Stimulated activated naive CD8-positive, alpha-beta T cell treated with anti-CD3 and anti-CD28 coated beads, Interleukin-15, amount 100 ng/mL, for 72 hours (primary cell): ENCODE measurements around the gene NR5A1.
A peak's percentile ranks its signal among the peaks of the same experiment; 100 is the strongest.

Experiments used
- ATAC-seq: fragments of 150-1000 bp; cut with Tn5 transposase; 2 replicates; pipeline ENCODE4 v1.10.0; 2021; ENCODE audit warnings: mild to moderate bottlenecking, moderate library complexity
- DNase-seq, 2 donors: peaks; one replicate each; pipeline ENCODE4 v3.0.0; 2021 to 2022
- H3K27ac Mint-ChIP-seq, 2 donors: one replicate each; pipeline ENCODE4 v1.8.0; 2022; ENCODE audit warnings: mild to moderate bottlenecking in 2 of 2, mixed read lengths in 2 of 2, moderate library complexity in 2 of 2
- H3K27me3 Mint-ChIP-seq: one replicate; pipeline ENCODE4 v1.8.0; 2022; ENCODE audit warnings: mixed read lengths
- H3K4me1 Mint-ChIP-seq: one replicate; pipeline ENCODE4 v1.8.0; 2022; ENCODE audit warnings: mild to moderate bottlenecking, mixed read lengths
- H3K4me3 Mint-ChIP-seq, 2 donors: one replicate each; pipeline ENCODE4 v1.8.0; 2022; ENCODE audit warnings: mild to moderate bottlenecking in 2 of 2, mixed read lengths in 2 of 2, moderate library complexity in 1 of 2
- H3K9me3 Mint-ChIP-seq, 2 donors: one replicate each; pipeline ENCODE4 v1.8.0; 2022; ENCODE audit warnings: mixed read lengths in 2 of 2

Gene NR5A1

GRCh38 chr9:124505006-124505900 is 1.9 kb downstream of the NR5A1 start:
- peaks cover 15% of the 10 kb centered on the region for H3K4me1 Mint-ChIP-seq
- peak; percentile 22 for ATAC-seq
- DNase-seq = no peak
- H3K27me3 Mint-ChIP-seq = peaks cover 52% of the 10 kb centered on the region
- no peak overlapping the region for H3K27ac Mint-ChIP-seq
- peak overlapping the region; percentile 17 to 32 for H3K4me3 Mint-ChIP-seq
- H3K9me3 Mint-ChIP-seq = no peaks in the 10 kb centered on the region

DNA sequence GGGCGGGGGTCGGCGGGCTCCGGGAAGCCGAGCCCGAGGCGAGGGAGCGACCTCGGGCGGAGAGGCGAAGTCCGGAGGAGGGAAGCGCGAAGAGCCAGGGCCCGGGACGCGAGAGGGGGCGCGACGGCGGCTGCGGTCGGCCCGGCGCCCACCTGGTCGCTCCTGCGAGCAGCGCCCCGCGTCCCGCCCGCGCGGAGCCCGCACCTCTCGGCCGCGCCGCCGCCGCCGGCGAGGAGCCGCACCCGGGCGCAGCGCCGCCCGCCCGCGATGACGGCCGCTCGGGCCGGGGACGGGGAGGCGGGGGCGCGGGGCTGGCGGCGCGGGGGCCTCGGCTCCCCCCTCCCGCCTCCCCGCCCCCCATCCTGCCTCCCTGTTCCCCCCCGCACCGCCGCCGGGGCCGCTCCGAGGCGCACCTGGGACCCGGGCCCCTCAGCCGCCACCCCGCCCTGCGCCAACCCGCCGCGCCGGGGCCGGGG is 2.6 kb downstream of the NR5A1 start:
- no peaks in the 10 kb centered on the region for H3K9me3 Mint-ChIP-seq
- peaks cover 19% of the 10 kb centered on the region for H3K4me1 Mint-ChIP-seq
- H3K27me3 Mint-ChIP-seq = peaks cover 52% of the 10 kb centered on the region
- ATAC-seq (peak; percentile 28), DNase-seq (no peak)
- no peak overlapping the region for H3K4me3 Mint-ChIP-seq
- H3K27ac Mint-ChIP-seq = no peak overlapping the region

- ATAC-seq = peak; percentile 2
- no peaks in the 10 kb centered on the region for H3K9me3 Mint-ChIP-seq
- DNase-seq = no peak
- peak overlapping the region; percentile 10 to 83 for H3K27ac Mint-ChIP-seq
- peak overlapping the region; percentile 80 to 96 for H3K4me3 Mint-ChIP-seq
- H3K4me1 Mint-ChIP-seq = peaks cover 25% of the 10 kb centered on the region
- H3K27me3 Mint-ChIP-seq = peaks cover 52% of the 10 kb centered on the region
These were observed 3.3 kb downstream of the NR5A1 start for GRCh38 chr9:124503713-124504529.

- Mint-ChIP-seq H3K27ac (no peak overlapping the region), H3K27me3 (peaks cover 52% of the 10 kb centered on the region), H3K4me3 (peak overlapping the region; percentile 80 to 96), H3K9me3 (no peaks in the 10 kb centered on the region), H3K4me1 (peaks cover 27% of the 10 kb centered on the region)
- peak; percentile 27 for ATAC-seq
- no peak for DNase-seq
These were observed 4.2 kb downstream of the NR5A1 start for GRCh38 chr9:124502711-124503702.

DNA sequence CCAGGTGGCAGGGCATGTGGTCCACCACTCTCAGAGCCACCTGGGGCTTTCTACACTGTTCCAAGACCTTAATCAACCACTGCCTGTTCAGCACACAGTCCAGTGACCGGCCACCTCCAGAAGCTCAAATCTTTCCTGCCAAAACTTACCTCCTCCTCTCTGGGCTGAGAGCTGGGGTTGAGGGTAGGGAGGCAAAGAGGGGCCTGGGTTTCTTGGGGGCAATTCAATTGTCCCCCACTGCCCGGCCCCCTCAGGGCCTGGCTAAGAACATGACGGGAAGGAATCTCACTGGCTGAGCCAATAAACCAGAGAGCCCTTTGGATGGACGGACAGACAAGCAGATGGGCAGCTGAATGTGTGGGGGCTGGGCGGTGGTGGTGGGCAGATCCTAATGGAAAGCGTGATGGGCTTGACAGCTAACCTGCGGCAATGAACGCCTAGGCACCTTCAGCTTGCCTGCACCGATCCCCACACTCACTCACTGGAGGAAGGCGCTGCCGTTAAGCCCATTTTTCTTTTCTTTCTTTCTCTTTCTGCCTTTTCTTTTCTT is 5.4 kb downstream of the NR5A1 start:
- Mint-ChIP-seq H3K4me3 (no peak overlapping the region), H3K27me3 (peaks cover 49% of the 10 kb centered on the region), H3K9me3 (no peaks in the 10 kb centered on the region), H3K4me1 (peaks cover 37% of the 10 kb centered on the region), H3K27ac (no peak overlapping the region)
- DNase-seq = no peak
- no peak for ATAC-seq

- H3K4me1 Mint-ChIP-seq = peaks cover 46% of the 10 kb centered on the region
- no peak overlapping the region for H3K27ac Mint-ChIP-seq
- ATAC-seq = no peak
- no peaks in the 10 kb centered on the region for H3K9me3 Mint-ChIP-seq
- DNase-seq = no peak
- no peak overlapping the region for H3K4me3 Mint-ChIP-seq
- peaks cover 41% of the 10 kb centered on the region for H3K27me3 Mint-ChIP-seq
These were observed 6.2 kb downstream of the NR5A1 start for GRCh38 chr9:124500796-124501611.

- peaks cover 54% of the 10 kb centered on the region for H3K4me1 Mint-ChIP-seq
- H3K9me3 Mint-ChIP-seq = no peaks in the 10 kb centered on the region
- H3K4me3 Mint-ChIP-seq = no peak overlapping the region
- H3K27me3 Mint-ChIP-seq = peaks cover 33% of the 10 kb centered on the region
- ATAC-seq (no peak), DNase-seq (no peak)
- no peak overlapping the region for H3K27ac Mint-ChIP-seq
These were observed 7.0 kb downstream of the NR5A1 start for GRCh38 chr9:124500028-124500795.

- peaks cover 60% of the 10 kb centered on the region for H3K4me1 Mint-ChIP-seq
- ATAC-seq (no peak), DNase-seq (no peak)
- no peaks in the 10 kb centered on the region for H3K9me3 Mint-ChIP-seq
- peaks cover 27% of the 10 kb centered on the region for H3K27me3 Mint-ChIP-seq
- H3K27ac Mint-ChIP-seq = no peak overlapping the region
- H3K4me3 Mint-ChIP-seq = no peak overlapping the region
These were observed 8.0 kb downstream of the NR5A1 start for GRCh38 chr9:124499216-124499615.

DNA sequence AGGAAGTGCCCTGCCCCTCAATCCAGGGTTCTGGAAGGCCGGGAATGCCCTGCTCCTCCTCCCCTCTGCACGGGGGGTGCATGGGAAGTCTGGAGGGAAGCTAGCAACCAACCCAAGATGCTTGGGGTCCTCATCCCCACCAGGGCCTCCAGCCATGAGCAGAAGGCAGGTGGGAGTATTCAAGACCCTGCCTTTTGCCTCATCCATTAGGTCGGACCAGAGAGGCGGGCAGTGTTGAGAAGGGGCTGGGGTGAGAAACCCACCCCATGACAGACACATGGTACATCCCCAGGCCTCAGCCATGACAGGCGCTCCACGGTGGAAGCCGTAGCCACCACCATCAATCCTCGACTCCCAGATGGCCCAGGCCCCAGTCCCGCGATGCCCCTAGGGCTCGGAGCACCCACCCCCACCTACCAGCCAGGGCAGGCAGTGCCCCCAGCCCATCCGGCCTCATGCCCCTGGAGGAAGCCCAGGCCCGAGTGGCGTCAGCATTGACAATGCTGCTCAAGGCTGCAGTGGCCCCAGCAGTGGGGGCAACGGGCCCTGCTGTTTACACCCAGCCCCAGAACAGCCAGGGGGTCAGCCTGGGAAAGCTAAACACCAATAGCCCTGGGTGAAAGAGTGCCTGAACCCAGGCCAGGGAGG is 8.6 kb downstream of the NR5A1 start:
- no peak for ATAC-seq
- peaks cover 21% of the 10 kb centered on the region for H3K27me3 Mint-ChIP-seq
- H3K27ac Mint-ChIP-seq = no peak overlapping the region
- DNase-seq = no peak
- no peaks in the 10 kb centered on the region for H3K9me3 Mint-ChIP-seq
- peaks cover 60% of the 10 kb centered on the region for H3K4me1 Mint-ChIP-seq
- H3K4me3 Mint-ChIP-seq = no peak overlapping the region

DNA sequence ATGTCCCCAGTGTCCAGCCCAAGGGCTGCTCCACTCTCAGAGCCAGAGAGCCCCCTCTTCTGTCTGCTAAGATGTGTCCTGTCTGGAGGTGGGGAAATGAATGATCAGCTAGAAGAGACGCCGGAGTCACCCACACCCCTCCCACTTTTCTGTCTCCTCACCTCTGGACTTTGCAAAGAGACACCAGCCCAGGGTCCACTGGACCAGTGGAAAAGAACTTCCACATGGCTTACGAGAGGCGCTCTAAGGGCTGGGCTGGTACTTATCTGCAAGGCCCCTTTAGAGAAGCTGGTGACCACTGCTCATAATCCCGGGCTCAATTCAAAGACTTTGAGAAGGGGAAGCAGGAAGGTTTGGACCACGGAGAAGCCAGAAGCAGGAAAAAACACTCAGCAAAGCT is 9.2 kb downstream of the NR5A1 start:
- no peak for DNase-seq
- H3K27ac Mint-ChIP-seq = no peak overlapping the region

DNA sequence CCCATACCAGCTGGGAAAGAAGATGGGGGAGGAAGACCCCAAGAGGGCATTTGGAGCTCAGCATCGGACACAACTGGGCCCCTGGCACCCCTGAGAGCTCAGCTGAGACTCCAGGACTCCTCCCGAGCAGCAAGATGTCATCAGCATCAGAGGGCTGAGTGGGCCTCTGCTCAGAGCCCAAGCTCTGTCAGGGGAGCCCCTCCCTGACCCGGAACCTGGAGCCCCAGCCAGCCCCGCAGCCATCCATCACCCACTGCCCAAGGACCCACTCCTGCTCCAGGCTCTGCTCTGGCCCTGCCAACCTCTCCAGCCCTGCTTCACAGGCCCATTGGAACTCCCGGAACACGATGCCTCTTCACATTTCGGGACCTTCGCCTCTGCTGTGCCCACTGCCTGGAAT is 9.8 kb downstream of the NR5A1 start:
- Mint-ChIP-seq H3K4me1 (peaks cover 58% of the 10 kb centered on the region), H3K27ac (peak overlapping the region in 1 of 2 donors; percentile 23), H3K9me3 (no peaks in the 10 kb centered on the region), H3K27me3 (peaks cover 10% of the 10 kb centered on the region), H3K4me3 (no peak overlapping the region)
- ATAC-seq (no peak), DNase-seq (no peak)

More for the DNA sequence above, 9.2 kb downstream of the NR5A1 start:
- Mint-ChIP-seq H3K4me1 (peaks cover 58% of the 10 kb centered on the region), H3K27me3 (peaks cover 15% of the 10 kb centered on the region), H3K9me3 (no peaks in the 10 kb centered on the region), H3K4me3 (no peak overlapping the region)
- no peak for ATAC-seq

DNA sequence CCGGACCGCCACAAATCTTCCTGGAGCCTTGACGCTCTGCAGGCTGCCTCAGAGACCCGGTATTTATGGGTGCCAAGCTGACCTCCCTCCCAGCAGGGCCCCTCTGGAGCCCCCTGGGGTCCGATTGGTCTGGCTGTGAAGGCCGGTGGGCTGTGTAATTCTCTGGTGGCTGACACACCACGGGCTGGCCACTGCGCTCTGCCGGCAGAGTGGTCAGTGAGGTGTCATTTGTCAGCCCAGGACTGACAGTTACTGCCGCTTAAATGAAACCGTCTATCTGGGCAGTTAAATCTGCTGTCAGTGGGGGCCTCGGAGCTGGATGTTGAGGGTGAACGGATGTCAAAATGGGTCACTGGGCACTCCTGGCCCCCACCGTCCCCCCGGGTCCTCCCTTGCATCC is 10.7 kb downstream of the NR5A1 start:
- H3K4me1 Mint-ChIP-seq = peaks cover 58% of the 10 kb centered on the region
- no peaks in the 10 kb centered on the region for H3K9me3 Mint-ChIP-seq
- H3K27me3 Mint-ChIP-seq = peaks cover under 1% of the 10 kb centered on the region
- H3K27ac Mint-ChIP-seq = peak overlapping the region; percentile 91 to 95
- DNase-seq (no peak), ATAC-seq (no peak)
- peak overlapping the region in 1 of 2 donors; percentile 64 for H3K4me3 Mint-ChIP-seq

DNA sequence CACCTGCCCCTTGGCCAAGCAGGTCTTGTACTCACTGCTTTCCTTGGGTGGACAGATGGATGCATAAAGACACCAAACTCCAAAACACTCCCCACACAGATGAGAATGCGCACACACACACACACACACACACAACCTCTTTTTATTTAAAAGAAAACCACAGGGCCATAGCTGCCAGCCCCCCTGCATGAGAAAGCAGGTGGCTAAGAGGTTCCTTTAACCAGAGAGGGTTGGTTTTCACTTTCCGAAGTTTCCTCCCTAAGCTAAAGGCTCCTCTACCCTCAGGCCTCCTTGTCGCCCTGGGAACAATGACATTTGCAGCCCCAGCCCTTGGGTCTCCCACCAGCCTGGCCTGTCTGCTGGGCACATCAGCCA is 11.1 kb downstream of the NR5A1 start:
- DNase-seq = no peak
- Mint-ChIP-seq H3K27me3 (no peaks in the 10 kb centered on the region), H3K4me1 (peaks cover 57% of the 10 kb centered on the region), H3K4me3 (peak overlapping the region in 1 of 2 donors; percentile 64), H3K9me3 (no peaks in the 10 kb centered on the region), H3K27ac (peak overlapping the region; percentile 91 to 95)
- no peak for ATAC-seq
